HepG2 (cell line): ENCODE data around the gene NPW. TPM values are rescaled to one million over a fixed set of nuclear protein-coding genes. Genes with fewer than 3 reads are reported as not detected.

Source experiments
- REPIN1 ChIP-seq: sonication (generic); formaldehyde crosslinking; IDR thresholded peaks from 2 replicates; pipeline ENCODE4 v1.8.0; 2022; ENCODE audit warnings: missing genetic modification reagents, low read depth, mild to moderate bottlenecking, borderline replicate concordance
- ZNF501 ChIP-seq: sonication (generic); formaldehyde crosslinking; IDR thresholded peaks from 2 replicates; pipeline ENCODE4 v1.5.1; 2020; ENCODE audit warnings: mild to moderate bottlenecking, moderate library complexity, missing genetic modification reagents
- ZNF652 ChIP-seq: IDR thresholded peaks from 2 replicates; pipeline ENCODE4 v1.6.1; 2016; ENCODE audit warnings: low read depth, borderline replicate concordance
- polyA plus RNA-seq, 8 experiments: library from polyadenylated mRNA; depleted of rRNA in 3 of 8; stranded (reverse) in 7 of 8; unstranded in 1 of 8; fragments of >200 nt; fragmentation: Illumina TruSeq in 4 of 8; extraction: Trizol in 4 of 8; gene quantifications; 2 replicates each; pipeline versions ENCODE4 v1.2.1 to v1.2.3, GENCODE V29; 2011 to 2016; ENCODE audit warnings: low read depth in 4 of 8, missing spikeins in 1 of 8, mixed read lengths in 1 of 8; ENCODE audit not compliant: insufficient read depth in 1 of 8
- total RNA-seq, 5 experiments: library from RNA; depleted of rRNA; stranded (reverse); fragments of >200 nt; fragmentation: Illumina TruSeq; extraction: Trizol; gene quantifications; 2 replicates each; pipeline ENCODE4 v1.2.3, GENCODE V29; 2016; ENCODE audit warnings: low read depth in 1 of 5
- TF ChIP-seq, protein P1 (sequence below): sonication (generic); formaldehyde crosslinking; IDR thresholded peaks from 2 replicates; pipeline ENCODE4 v1.5.0; 2020; ENCODE audit warnings: mild to moderate bottlenecking, missing genetic modification reagents, borderline replicate concordance
- TF ChIP-seq, protein P2 (sequence below): sonication (generic); formaldehyde crosslinking; IDR thresholded peaks from one replicate; pipeline ENCODE4 v1.5.1; 2020; ENCODE audit warnings: mild to moderate bottlenecking, missing genetic modification reagents; ENCODE audit errors: not compliant biosample characterization

NPW gene
- total and polyA plus RNA-seq, 2 of the 13 experiments (the other 11 are each of a cell fraction or from before 2014, with no cell fraction given): 0.24 to 0.97 TPM

DNA sequence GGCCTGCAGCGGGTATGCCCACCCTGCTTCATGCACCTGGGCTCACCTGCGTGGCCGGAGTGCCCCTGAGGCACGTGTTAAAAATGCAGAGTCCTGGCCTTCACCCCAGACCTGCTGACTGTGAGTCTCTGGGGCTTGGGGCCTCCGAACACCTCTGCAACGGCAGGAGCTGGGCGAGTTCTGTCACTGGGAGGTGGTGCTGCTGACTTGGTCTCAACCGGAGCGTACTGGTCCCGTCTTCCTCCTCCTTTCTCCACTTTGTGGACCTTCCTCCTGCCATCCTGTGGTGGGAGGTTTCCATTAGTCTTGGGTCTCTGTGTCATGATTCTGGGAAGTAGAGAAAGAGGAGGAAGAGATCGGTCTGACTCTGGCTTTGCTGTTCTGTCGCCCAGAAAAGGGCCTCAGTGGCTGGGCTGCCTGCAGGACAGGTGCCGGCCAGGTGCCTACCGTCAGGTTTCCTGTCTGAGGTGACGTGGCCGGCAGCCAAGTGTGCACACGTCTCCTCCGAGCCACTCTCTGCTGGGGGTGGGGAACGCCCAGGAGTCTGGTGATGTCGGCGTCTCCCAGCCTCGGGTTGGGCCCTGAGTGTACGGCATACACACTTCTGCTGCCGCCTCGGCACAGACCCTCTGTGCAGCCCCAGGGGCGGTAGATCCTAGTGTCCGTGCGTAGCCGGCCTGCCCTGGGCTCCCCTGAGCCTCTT lies 35.1 kb downstream of the NPW start (continued):
- TF ChIP-seq, protein P1, sequence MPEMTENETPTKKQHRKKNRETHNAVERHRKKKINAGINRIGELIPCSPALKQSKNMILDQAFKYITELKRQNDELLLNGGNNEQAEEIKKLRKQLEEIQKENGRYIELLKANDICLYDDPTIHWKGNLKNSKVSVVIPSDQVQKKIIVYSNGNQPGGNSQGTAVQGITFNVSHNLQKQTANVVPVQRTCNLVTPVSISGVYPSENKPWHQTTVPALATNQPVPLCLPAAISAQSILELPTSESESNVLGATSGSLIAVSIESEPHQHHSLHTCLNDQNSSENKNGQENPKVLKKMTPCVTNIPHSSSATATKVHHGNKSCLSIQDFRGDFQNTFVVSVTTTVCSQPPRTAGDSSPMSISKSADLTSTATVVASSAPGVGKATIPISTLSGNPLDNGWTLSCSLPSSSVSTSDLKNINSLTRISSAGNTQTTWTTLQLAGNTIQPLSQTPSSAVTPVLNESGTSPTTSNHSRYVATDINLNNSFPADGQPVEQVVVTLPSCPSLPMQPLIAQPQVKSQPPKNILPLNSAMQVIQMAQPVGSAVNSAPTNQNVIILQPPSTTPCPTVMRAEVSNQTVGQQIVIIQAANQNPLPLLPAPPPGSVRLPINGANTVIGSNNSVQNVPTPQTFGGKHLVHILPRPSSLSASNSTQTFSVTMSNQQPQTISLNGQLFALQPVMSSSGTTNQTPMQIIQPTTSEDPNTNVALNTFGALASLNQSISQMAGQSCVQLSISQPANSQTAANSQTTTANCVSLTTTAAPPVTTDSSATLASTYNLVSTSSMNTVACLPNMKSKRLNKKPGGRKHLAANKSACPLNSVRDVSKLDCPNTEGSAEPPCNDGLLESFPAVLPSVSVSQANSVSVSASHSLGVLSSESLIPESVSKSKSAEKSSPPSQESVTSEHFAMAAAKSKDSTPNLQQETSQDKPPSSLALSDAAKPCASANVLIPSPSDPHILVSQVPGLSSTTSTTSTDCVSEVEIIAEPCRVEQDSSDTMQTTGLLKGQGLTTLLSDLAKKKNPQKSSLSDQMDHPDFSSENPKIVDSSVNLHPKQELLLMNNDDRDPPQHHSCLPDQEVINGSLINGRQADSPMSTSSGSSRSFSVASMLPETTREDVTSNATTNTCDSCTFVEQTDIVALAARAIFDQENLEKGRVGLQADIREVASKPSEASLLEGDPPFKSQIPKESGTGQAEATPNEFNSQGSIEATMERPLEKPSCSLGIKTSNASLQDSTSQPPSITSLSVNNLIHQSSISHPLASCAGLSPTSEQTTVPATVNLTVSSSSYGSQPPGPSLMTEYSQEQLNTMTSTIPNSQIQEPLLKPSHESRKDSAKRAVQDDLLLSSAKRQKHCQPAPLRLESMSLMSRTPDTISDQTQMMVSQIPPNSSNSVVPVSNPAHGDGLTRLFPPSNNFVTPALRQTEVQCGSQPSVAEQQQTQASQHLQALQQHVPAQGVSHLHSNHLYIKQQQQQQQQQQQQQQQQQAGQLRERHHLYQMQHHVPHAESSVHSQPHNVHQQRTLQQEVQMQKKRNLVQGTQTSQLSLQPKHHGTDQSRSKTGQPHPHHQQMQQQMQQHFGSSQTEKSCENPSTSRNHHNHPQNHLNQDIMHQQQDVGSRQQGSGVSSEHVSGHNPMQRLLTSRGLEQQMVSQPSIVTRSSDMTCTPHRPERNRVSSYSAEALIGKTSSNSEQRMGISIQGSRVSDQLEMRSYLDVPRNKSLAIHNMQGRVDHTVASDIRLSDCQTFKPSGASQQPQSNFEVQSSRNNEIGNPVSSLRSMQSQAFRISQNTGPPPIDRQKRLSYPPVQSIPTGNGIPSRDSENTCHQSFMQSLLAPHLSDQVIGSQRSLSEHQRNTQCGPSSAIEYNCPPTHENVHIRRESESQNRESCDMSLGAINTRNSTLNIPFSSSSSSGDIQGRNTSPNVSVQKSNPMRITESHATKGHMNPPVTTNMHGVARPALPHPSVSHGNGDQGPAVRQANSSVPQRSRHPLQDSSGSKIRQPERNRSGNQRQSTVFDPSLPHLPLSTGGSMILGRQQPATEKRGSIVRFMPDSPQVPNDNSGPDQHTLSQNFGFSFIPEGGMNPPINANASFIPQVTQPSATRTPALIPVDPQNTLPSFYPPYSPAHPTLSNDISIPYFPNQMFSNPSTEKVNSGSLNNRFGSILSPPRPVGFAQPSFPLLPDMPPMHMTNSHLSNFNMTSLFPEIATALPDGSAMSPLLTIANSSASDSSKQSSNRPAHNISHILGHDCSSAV: no peak
- TF ChIP-seq REPIN1 (CRISPR knock-in tag) (no peak), ZNF652 (CRISPR knock-in tag) (no peak), ZNF501 (CRISPR knock-in tag) (no peak)
- TF ChIP-seq, protein P2, sequence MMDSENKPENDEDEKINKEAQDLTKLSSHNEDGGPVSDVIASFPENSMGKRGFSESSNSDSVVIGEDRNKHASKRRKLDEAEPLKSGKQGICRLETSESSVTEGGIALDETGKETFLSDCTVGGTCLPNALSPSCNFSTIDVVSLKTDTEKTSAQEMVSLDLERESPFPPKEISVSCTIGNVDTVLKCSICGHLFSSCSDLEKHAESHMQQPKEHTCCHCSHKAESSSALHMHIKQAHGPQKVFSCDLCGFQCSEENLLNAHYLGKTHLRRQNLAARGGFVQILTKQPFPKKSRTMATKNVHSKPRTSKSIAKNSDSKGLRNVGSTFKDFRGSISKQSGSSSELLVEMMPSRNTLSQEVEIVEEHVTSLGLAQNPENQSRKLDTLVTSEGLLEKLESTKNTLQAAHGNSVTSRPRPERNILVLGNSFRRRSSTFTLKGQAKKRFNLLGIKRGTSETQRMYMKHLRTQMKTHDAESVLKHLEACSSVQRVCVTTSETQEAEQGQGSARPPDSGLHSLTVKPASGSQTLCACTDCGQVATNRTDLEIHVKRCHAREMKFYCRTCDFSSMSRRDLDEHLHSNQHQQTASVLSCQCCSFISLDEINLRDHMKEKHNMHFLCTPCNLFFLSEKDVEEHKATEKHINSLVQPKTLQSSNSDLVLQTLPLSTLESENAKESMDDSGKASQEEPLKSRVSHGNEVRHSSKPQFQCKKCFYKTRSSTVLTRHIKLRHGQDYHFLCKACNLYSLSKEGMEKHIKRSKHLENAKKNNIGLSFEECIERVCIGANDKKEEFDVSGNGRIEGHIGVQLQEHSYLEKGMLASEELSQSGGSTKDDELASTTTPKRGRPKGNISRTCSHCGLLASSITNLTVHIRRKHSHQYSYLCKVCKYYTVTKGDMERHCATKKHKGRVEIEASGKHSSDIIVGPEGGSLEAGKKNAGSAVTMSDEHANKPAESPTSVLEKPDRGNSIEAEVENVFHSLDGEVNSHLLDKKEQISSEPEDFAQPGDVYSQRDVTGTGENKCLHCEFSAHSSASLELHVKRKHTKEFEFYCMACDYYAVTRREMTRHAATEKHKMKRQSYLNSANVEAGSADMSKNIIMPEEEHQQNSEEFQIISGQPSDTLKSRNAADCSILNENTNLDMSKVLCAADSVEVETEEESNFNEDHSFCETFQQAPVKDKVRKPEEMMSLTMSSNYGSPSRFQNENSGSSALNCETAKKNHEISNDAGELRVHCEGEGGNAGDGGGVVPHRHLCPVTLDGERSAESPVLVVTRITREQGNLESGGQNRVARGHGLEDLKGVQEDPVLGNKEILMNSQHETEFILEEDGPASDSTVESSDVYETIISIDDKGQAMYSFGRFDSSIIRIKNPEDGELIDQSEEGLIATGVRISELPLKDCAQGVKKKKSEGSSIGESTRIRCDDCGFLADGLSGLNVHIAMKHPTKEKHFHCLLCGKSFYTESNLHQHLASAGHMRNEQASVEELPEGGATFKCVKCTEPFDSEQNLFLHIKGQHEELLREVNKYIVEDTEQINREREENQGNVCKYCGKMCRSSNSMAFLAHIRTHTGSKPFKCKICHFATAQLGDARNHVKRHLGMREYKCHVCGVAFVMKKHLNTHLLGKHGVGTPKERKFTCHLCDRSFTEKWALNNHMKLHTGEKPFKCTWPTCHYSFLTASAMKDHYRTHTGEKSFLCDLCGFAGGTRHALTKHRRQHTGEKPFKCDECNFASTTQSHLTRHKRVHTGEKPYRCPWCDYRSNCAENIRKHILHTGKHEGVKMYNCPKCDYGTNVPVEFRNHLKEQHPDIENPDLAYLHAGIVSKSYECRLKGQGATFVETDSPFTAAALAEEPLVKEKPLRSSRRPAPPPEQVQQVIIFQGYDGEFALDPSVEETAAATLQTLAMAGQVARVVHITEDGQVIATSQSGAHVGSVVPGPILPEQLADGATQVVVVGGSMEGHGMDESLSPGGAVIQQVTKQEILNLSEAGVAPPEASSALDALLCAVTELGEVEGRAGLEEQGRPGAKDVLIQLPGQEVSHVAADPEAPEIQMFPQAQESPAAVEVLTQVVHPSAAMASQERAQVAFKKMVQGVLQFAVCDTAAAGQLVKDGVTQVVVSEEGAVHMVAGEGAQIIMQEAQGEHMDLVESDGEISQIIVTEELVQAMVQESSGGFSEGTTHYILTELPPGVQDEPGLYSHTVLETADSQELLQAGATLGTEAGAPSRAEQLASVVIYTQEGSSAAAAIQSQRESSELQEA (CRISPR knock-in tag): no peak
